GM23338 (cell line): ENCODE measurements around the gene RTN4RL1. TPM values are rescaled to one million over a fixed set of nuclear protein-coding genes. Genes with fewer than 3 reads are reported as not detected.

Source experiments
- CREB1 ChIP-seq: fragments of 250-450 bp; sonication (Bioruptor Pico); IDR thresholded peaks from 2 replicates; pipeline ENCODE4 v1.5.0; 2020; ENCODE audit warnings: low read depth, mild to moderate bottlenecking, moderate library complexity
- CTCF ChIP-seq, 2 experiments: fragments of 200-600 bp in 1 of 2; sonication (generic) in 1 of 2; conservative IDR thresholded peaks; 2 replicates each; pipeline versions ENCODE4 v1.5.1 to v1.6.1; 2016 to 2017; ENCODE audit warnings: antibody characterized with exemption in 2 of 2, low read depth in 2 of 2, mild to moderate bottlenecking in 2 of 2, moderate library complexity in 1 of 2
- ETS1 ChIP-seq: IDR thresholded peaks from 2 replicates; pipeline ENCODE4 v1.6.1; 2016; ENCODE audit warnings: antibody characterized with exemption
- EZH2phosphoT487 ChIP-seq: fragments of 200-600 bp; sonication (generic); IDR thresholded peaks from one replicate; pipeline ENCODE4 v1.8.1; 2018; ENCODE audit warnings: antibody characterized with exemption; ENCODE audit not compliant: unreplicated experiment
- NANOG ChIP-seq: IDR thresholded peaks from 2 replicates; pipeline ENCODE4 v1.6.1; 2016; ENCODE audit warnings: antibody characterized with exemption, borderline replicate concordance
- POLR2AphosphoS5 ChIP-seq: IDR thresholded peaks from 2 replicates; pipeline ENCODE4 v1.6.1; 2016; ENCODE audit warnings: antibody characterized with exemption, low read depth
- ZNF114 ChIP-seq: fragments of 250-450 bp; sonication (Bioruptor Pico); IDR thresholded peaks from 2 replicates; pipeline ENCODE4 v1.5.0; 2020; ENCODE audit warnings: mild to moderate bottlenecking, moderate library complexity
- ZNF331 ChIP-seq: fragments of 250-450 bp; sonication (Bioruptor Pico); IDR thresholded peaks from 2 replicates; pipeline ENCODE4 v1.5.0; 2020; ENCODE audit warnings: low read depth, mild to moderate bottlenecking, moderate library complexity
- ZNF462 ChIP-seq: fragments of 250-450 bp; sonication (Bioruptor Pico); IDR thresholded peaks from 2 replicates; pipeline ENCODE4 v1.5.0; 2020; ENCODE audit warnings: mild to moderate bottlenecking, moderate library complexity
- polyA plus RNA-seq: library from polyadenylated mRNA; unstranded; fragments of >200 nt; fragmentation: Nextera tagmentation; extraction: Ambion mirVana; gene quantifications from 2 replicates; pipeline ENCODE4 v1.2.1, GENCODE V29; 2016
- total RNA-seq: library from RNA; depleted of rRNA; stranded (reverse); fragments of >200 nt; shearing (Covaris generic); gene quantifications from 2 replicates; pipeline ENCODE4 v1.2.3, GENCODE V29; 2014
- TF ChIP-seq, protein P1 (sequence below): IDR thresholded peaks from one replicate; pipeline ENCODE4 v1.6.1; 2018; ENCODE audit warnings: antibody characterized with exemption; ENCODE audit not compliant: unreplicated experiment

RTN4RL1 gene
- total and polyA plus RNA-seq, 2 experiments from 2014 or later: 0.17 TPM; not detected in 1

GRCh38 chr17:1978396-1978949, 46.7 kb downstream of the RTN4RL1 start (continued):
- no peak for TF ChIP-seq ZNF462 (CRISPR knock-in tag)
- TF ChIP-seq POLR2AphosphoS5: no peak
- no peak for TF ChIP-seq CREB1 (CRISPR knock-in tag)
- no peak for TF ChIP-seq EZH2phosphoT487
- no peak for TF ChIP-seq ETS1
- TF ChIP-seq NANOG: no peak
- TF ChIP-seq, protein P1, sequence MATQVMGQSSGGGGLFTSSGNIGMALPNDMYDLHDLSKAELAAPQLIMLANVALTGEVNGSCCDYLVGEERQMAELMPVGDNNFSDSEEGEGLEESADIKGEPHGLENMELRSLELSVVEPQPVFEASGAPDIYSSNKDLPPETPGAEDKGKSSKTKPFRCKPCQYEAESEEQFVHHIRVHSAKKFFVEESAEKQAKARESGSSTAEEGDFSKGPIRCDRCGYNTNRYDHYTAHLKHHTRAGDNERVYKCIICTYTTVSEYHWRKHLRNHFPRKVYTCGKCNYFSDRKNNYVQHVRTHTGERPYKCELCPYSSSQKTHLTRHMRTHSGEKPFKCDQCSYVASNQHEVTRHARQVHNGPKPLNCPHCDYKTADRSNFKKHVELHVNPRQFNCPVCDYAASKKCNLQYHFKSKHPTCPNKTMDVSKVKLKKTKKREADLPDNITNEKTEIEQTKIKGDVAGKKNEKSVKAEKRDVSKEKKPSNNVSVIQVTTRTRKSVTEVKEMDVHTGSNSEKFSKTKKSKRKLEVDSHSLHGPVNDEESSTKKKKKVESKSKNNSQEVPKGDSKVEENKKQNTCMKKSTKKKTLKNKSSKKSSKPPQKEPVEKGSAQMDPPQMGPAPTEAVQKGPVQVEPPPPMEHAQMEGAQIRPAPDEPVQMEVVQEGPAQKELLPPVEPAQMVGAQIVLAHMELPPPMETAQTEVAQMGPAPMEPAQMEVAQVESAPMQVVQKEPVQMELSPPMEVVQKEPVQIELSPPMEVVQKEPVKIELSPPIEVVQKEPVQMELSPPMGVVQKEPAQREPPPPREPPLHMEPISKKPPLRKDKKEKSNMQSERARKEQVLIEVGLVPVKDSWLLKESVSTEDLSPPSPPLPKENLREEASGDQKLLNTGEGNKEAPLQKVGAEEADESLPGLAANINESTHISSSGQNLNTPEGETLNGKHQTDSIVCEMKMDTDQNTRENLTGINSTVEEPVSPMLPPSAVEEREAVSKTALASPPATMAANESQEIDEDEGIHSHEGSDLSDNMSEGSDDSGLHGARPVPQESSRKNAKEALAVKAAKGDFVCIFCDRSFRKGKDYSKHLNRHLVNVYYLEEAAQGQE: no peak
- TF ChIP-seq ZNF114 (CRISPR knock-in tag): no peak
- TF ChIP-seq ZNF331 (CRISPR knock-in tag): no peak
- TF ChIP-seq CTCF (conservative IDR thresholded peaks at IDR 0.05; ENCODE audit: low read depth in 2 of 2): no peak
